Lower lobe of right lung (tissue), 2 donors: ENCODE measurements around the gene COL5A1. TPM values are rescaled to one million over a fixed set of nuclear protein-coding genes. Genes with fewer than 3 reads are reported as not detected.
A peak's percentile ranks its signal among the peaks of the same experiment; 100 is the strongest.

ENCODE experiments used
- ATAC-seq, 2 donors: fragments of 200-7000 bp; cut with Tn5 transposase; one replicate each; pipeline ENCODE4 v1.9.1; 2020 to 2022; ENCODE audit warnings: mild to moderate bottlenecking in 2 of 2, moderate library complexity in 2 of 2
- DNase-seq: peaks from one replicate; pipeline ENCODE4 v3.0.0-alpha.2; 2020
- H3K27ac ChIP-seq: fragments of 200-600 bp; one replicate; pipeline ENCODE4 v1.8.0; 2022
- H3K27me3 ChIP-seq: fragments of 200-600 bp; one replicate; pipeline ENCODE4 v1.8.0; 2022; ENCODE audit warnings: low read depth
- H3K36me3 ChIP-seq: fragments of 200-600 bp; one replicate; pipeline ENCODE4 v1.8.0; 2022; ENCODE audit warnings: mild to moderate bottlenecking
- H3K4me1 ChIP-seq: fragments of 200-600 bp; one replicate; pipeline ENCODE4 v1.8.0; 2022
- H3K4me3 ChIP-seq: fragments of 200-600 bp; one replicate; pipeline ENCODE4 v1.8.0; 2022; ENCODE audit warnings: mild to moderate bottlenecking
- H3K9me3 ChIP-seq: fragments of 200-600 bp; one replicate; pipeline ENCODE4 v1.8.0; 2022
- CTCF ChIP-seq: fragments of 200-600 bp; IDR thresholded peaks from one replicate; pipeline ENCODE4 v1.8.0; 2022; ENCODE audit warnings: antibody characterized with exemption, mild to moderate bottlenecking
- intact Hi-C: fragments of 100-400 bp; cut with DNase I; formaldehyde crosslinking; loops from one replicate; pipeline ENCODE4 v1.11.0; 2022
- total RNA-seq: library from RNA; stranded (reverse); fragmentation: NEBNext Ultra II Directional; extraction: Animal tissue kit (Norgen Biotek cat#: 25700); gene quantifications from one replicate; pipeline ENCODE4 v1.2.1, GENCODE V29; 2021
- donor health status: DM: no; HTN: yes; CAD: no; lungs with severe emphysema.

COL5A1 gene
- total RNA-seq, 1 donor from 2014 or later = 29.0 TPM

- ATAC-seq = peak in 1 of 2 donors; percentile 11
- no peak for DNase-seq
Observed at GRCh38 chr9:134605351-134605965, 36.1 kb upstream of the COL5A1 start.

GRCh38 chr9:134605966-134606357, 35.6 kb upstream of the COL5A1 start:
- DNase-seq (no peak), ATAC-seq (no peak)
- intact Hi-C loops = no loop called here
- Histone ChIP-seq H3K9me3 (no peaks in the 10 kb centered on the region), H3K27me3 (peaks cover 2% of the 10 kb centered on the region), H3K27ac (no peak overlapping the region), H3K4me1 (no peaks in the 10 kb centered on the region), H3K36me3 (no peaks in the 10 kb centered on the region), H3K4me3 (no peak overlapping the region)
- TF ChIP-seq CTCF = no peak

More at GRCh38 chr9:134605351-134605965, 36.1 kb upstream of the COL5A1 start:
- Histone ChIP-seq H3K36me3 (no peaks in the 10 kb centered on the region), H3K27ac (no peak overlapping the region), H3K4me1 (no peaks in the 10 kb centered on the region), H3K27me3 (peaks cover 2% of the 10 kb centered on the region), H3K4me3 (no peak overlapping the region), H3K9me3 (no peaks in the 10 kb centered on the region)
- intact Hi-C loops = no loop called here
- TF ChIP-seq CTCF = no peak

- H3K36me3 ChIP-seq = no peaks in the 10 kb centered on the region
- H3K4me1 ChIP-seq = no peaks in the 10 kb centered on the region
- DNase-seq (no peak), ATAC-seq (no peak)
- no peak overlapping the region for H3K4me3 ChIP-seq
- H3K9me3 ChIP-seq = peaks cover 1% of the 10 kb centered on the region
- no peak overlapping the region for H3K27ac ChIP-seq
- peaks cover 6% of the 10 kb centered on the region for H3K27me3 ChIP-seq
- no peak for TF ChIP-seq CTCF
- intact Hi-C loops = no loop called here
Observed at GRCh38 chr9:134606951-134607731, 34.5 kb upstream of the COL5A1 start.

- H3K36me3 ChIP-seq = no peaks in the 10 kb centered on the region
- intact Hi-C loops = no loop called here
- H3K4me1 ChIP-seq = no peaks in the 10 kb centered on the region
- no peak for DNase-seq
- no peak overlapping the region for H3K4me3 ChIP-seq
- no peak for TF ChIP-seq CTCF
- peaks cover 9% of the 10 kb centered on the region for H3K9me3 ChIP-seq
- no peak for ATAC-seq
- H3K27ac ChIP-seq = no peak overlapping the region
- peaks cover 6% of the 10 kb centered on the region for H3K27me3 ChIP-seq
Observed at GRCh38 chr9:134607971-134608370, 33.6 kb upstream of the COL5A1 start.

- DNase-seq (peak; percentile 13), ATAC-seq (no peak)
- Histone ChIP-seq H3K36me3 (no peaks in the 10 kb centered on the region), H3K27ac (no peak overlapping the region), H3K4me1 (no peaks in the 10 kb centered on the region), H3K27me3 (peaks cover 6% of the 10 kb centered on the region), H3K4me3 (no peak overlapping the region), H3K9me3 (peaks cover 10% of the 10 kb centered on the region)
- intact Hi-C loops = no loop called here
- no peak for TF ChIP-seq CTCF
Observed at GRCh38 chr9:134611046-134611445, 30.6 kb upstream of the COL5A1 start.
